HepG2 (cell line): ENCODE results near the gene KIAA1755. TPM values are rescaled to one million over a fixed set of nuclear protein-coding genes. Genes with fewer than 3 reads are reported as not detected.
"Not testable (repeated sequence)": the region's sequence is repeated elsewhere in the genome, so short reads cannot be mapped to it uniquely, and the experiment has no call there.

Experiments
- ATAC-seq: fragments of 200-7000 bp; cut with Tn5 transposase; 3 replicates; pipeline ENCODE4 v1.9.1; 2020; ENCODE audit warnings: mild to moderate bottlenecking, moderate library complexity
- BruUV-seq: library from RNA; stranded (reverse); fragments of 400-500 nt; replicated peaks from 2 replicates; lab custom pipeline; 2021; lab: Mats Ljungman, UMichigan
- CTCF ChIA-PET: fragments of 300-600 bp; formaldehyde crosslinking; extraction: SDS; loops from one replicate; lab custom pipeline; 2021; ENCODE audit warnings: low total read pairs, inconsistent platforms, low intra/inter-chr PET ratio; lab: Yijun Ruan, JAX
- POLR2A ChIA-PET: fragments of 350-600 bp; sonication (Branson Sonifier 250); formaldehyde crosslinking; loops from one replicate; lab custom pipeline; 2020; ENCODE audit warnings: antibody characterized with exemption, inconsistent platforms; lab: Yijun Ruan, JAX
- DNase-seq: peaks from one replicate; pipeline ENCODE4 v3.0.0-alpha.2; 2015; ENCODE audit warnings: low spot score
- FAIRE-seq: peaks from 3 replicates; lab custom pipeline; 2011; peaks lifted over from hg19 to GRCh38; lab: Jason Lieb, UNC
- H2AFZ ChIP-seq: one replicate; pipeline ENCODE4 v1.6.1; 2011; ENCODE audit warnings: low read length, inconsistent platforms
- H3K27ac ChIP-seq: fragments of 300-600 bp; 3 replicates; pipeline ENCODE4 v1.8.0; 2011; ENCODE audit warnings: mixed run types, mild to moderate bottlenecking, mixed read lengths, low read length, inconsistent platforms; ENCODE audit not compliant: insufficient read depth; ENCODE audit errors: extremely low read length
- H3K27me3 ChIP-seq, 2 experiments: fragments of 200-600 bp in 1 of 2; 2 replicates in 1 of 2; 3 replicates in 1 of 2; pipeline versions ENCODE4 v1.6.0 to v1.8.0; 2011; ENCODE audit warnings: low read length in 2 of 2, mild to moderate bottlenecking in 2 of 2, moderate library complexity in 2 of 2, inconsistent platforms in 1 of 2; ENCODE audit not compliant: insufficient read depth in 2 of 2, control insufficient read depth in 1 of 2
- H3K36me3 ChIP-seq, 2 experiments: fragments of 200-600 bp in 1 of 2; replicated peaks in 1 of 2; 2 replicates in 1 of 2; 3 replicates in 1 of 2; pipeline versions ENCODE4 v1.5.1 to v1.8.0; 2011; ENCODE audit warnings: low read length in 2 of 2, inconsistent platforms in 1 of 2; ENCODE audit not compliant: insufficient read depth in 2 of 2, control insufficient read depth in 1 of 2
- H3K4me1 ChIP-seq: 2 replicates; pipeline ENCODE4 v1.5.1; 2012; ENCODE audit warnings: low read length, inconsistent platforms; ENCODE audit not compliant: insufficient read depth
- H3K4me2 ChIP-seq: 2 replicates; pipeline ENCODE4 v1.6.0; 2011; ENCODE audit warnings: low read depth, low read length, inconsistent platforms
- H3K4me3 ChIP-seq, 3 experiments: fragments of 200-600 bp in 1 of 3; sonication (generic), shearing (Covaris generic) in 1 of 3; replicated peaks in 1 of 3; 2 replicates each; pipeline ENCODE4 v1.5.1; 2011 to 2016; ENCODE audit warnings: low read length in 3 of 3, inconsistent platforms in 2 of 3, low read depth in 2 of 3, mild to moderate bottlenecking in 2 of 3, control low read depth in 1 of 3, mixed read lengths in 1 of 3; ENCODE audit not compliant: insufficient read depth in 1 of 3
- H3K79me2 ChIP-seq: one replicate; pipeline ENCODE4 v1.6.1; 2011; ENCODE audit warnings: low read length, inconsistent platforms; ENCODE audit not compliant: insufficient read depth
- H3K9ac ChIP-seq: 2 replicates; pipeline ENCODE4 v1.6.0; 2011; ENCODE audit warnings: mild to moderate bottlenecking, low read depth, low read length, inconsistent platforms; ENCODE audit not compliant: insufficient read depth
- H3K9me3 ChIP-seq: 2 replicates; pipeline ENCODE4 v1.5.1; 2012; ENCODE audit warnings: mild to moderate bottlenecking, low read length
- H4K20me1 ChIP-seq: 2 replicates; pipeline ENCODE4 v1.6.0; 2011; ENCODE audit warnings: inconsistent platforms, mild to moderate bottlenecking, low read length, moderate library complexity; ENCODE audit not compliant: insufficient read depth
- ARID3A ChIP-seq: IDR thresholded peaks from 2 replicates; pipeline ENCODE4 v1.6.1; 2012; ENCODE audit warnings: low read depth, low read length, improper control_type of control experiment
- BCLAF1 ChIP-seq: fragments of 450-650 bp; IDR thresholded peaks from 2 replicates; pipeline ENCODE4 v1.6.1; 2017; ENCODE audit warnings: mild to moderate bottlenecking
- GFI1 ChIP-seq: sonication (generic); formaldehyde crosslinking; IDR thresholded peaks from 2 replicates; pipeline ENCODE4 v1.5.0; 2020; ENCODE audit warnings: missing genetic modification reagents, mild to moderate bottlenecking, borderline replicate concordance
- MNT ChIP-seq: fragments of 450-650 bp; IDR thresholded peaks from 2 replicates; pipeline ENCODE4 v1.6.1; 2016
- RBAK ChIP-seq: sonication (generic); formaldehyde crosslinking; IDR thresholded peaks from 2 replicates; pipeline ENCODE4 v1.5.1; 2020; ENCODE audit warnings: mild to moderate bottlenecking, missing genetic modification reagents
- SCMH1 ChIP-seq: sonication (generic); formaldehyde crosslinking; IDR thresholded peaks from 2 replicates; pipeline ENCODE4 v1.9.0; 2021; ENCODE audit warnings: missing genetic modification reagents, mild to moderate bottlenecking, borderline replicate concordance
- ZNF121 ChIP-seq: sonication (generic); formaldehyde crosslinking; IDR thresholded peaks from 2 replicates; pipeline ENCODE4 v1.5.0; 2020; ENCODE audit warnings: mild to moderate bottlenecking, missing genetic modification reagents
- ZNF326 ChIP-seq: sonication (generic); formaldehyde crosslinking; IDR thresholded peaks from 2 replicates; pipeline ENCODE4 v1.4.0; 2020; ENCODE audit warnings: missing genetic modification reagents, borderline replicate concordance
- ZNF703 ChIP-seq: sonication (generic); formaldehyde crosslinking; IDR thresholded peaks from 2 replicates; pipeline ENCODE4 v1.5.1; 2020; ENCODE audit warnings: missing genetic modification reagents, mild to moderate bottlenecking, moderate library complexity, borderline replicate concordance
- WGBS: methylation state at CpG from one replicate; pipeline ENCODE4 v1.1.6; 2017; ENCODE audit warnings: low lambda C conversion rate; 5-methylcytosine and 5-hydroxymethylcytosine counted together
- in situ Hi-C: cut with HindIII; loops from 2 replicates; pipeline ENCODE4 v1.10.0; 2017; ENCODE audit warnings: low pct_unique_long_range_greater_than_20kb; ENCODE audit not compliant: extremely low pct_ligation_motif_present
- intact Hi-C: fragments of 100-400 bp; cut with micrococcal nuclease; formaldehyde crosslinking; loops from one replicate; pipeline ENCODE4 v1.10.0; 2022; ENCODE audit not compliant: unreplicated experiment
- polyA plus RNA-seq, 8 experiments: library from polyadenylated mRNA; depleted of rRNA in 3 of 8; stranded (reverse) in 7 of 8; unstranded in 1 of 8; fragments of >200 nt; fragmentation: Illumina TruSeq in 4 of 8; extraction: Trizol in 4 of 8; gene quantifications; 2 replicates each; pipeline versions ENCODE4 v1.2.1 to v1.2.3, GENCODE V29; 2011 to 2016; ENCODE audit warnings: low read depth in 4 of 8, missing spikeins in 1 of 8, mixed read lengths in 1 of 8; ENCODE audit not compliant: insufficient read depth in 1 of 8
- total RNA-seq, 5 experiments: library from RNA; depleted of rRNA; stranded (reverse); fragments of >200 nt; fragmentation: Illumina TruSeq; extraction: Trizol; gene quantifications; 2 replicates each; pipeline ENCODE4 v1.2.3, GENCODE V29; 2016; ENCODE audit warnings: low read depth in 1 of 5

Gene KIAA1755
- total and polyA plus RNA-seq, 2 of the 13 experiments (the other 11 are each of a cell fraction or from before 2014, with no cell fraction given): 0.04 TPM; not detected in 1

GRCh38 chr20:38247725-38248124 lies 12.8 kb downstream of the KIAA1755 start:
- H3K4me3 ChIP-seq, DNase-seq, BruUV-seq, intact Hi-C loops, H2AFZ ChIP-seq, ATAC-seq, H3K4me1 ChIP-seq, H3K36me3 ChIP-seq, in situ Hi-C loops, POLR2A ChIA-PET, FAIRE-seq, H3K4me2 ChIP-seq, CTCF ChIA-PET, H3K27ac ChIP-seq, H3K79me2 ChIP-seq, H4K20me1 ChIP-seq, H3K9ac ChIP-seq, H3K27me3 ChIP-seq: not testable (repeated sequence)
- peak; percentile 69; the same call in 1 of the 2 replicates for TF ChIP-seq ZNF121
- WGBS: 26% methylated on average over 4 of the region's 4 CpGs
- peaks cover 17% of the 10 kb centered on the region for H3K9me3 ChIP-seq

- WGBS: 40% methylated on average over 7 of the region's 7 CpGs
These were observed 13.4 kb downstream of the KIAA1755 start for GRCh38 chr20:38247166-38247509.

More at GRCh38 chr20:38247166-38247509, 13.4 kb downstream of the KIAA1755 start:
- peaks cover 23% of the 10 kb centered on the region for H3K9me3 ChIP-seq
- in situ Hi-C loops: no loop called here
- no peaks in the 10 kb centered on the region for H3K79me2 ChIP-seq
- H3K36me3 ChIP-seq: no peaks in the 10 kb centered on the region
- no peak for ATAC-seq
- H3K4me2 ChIP-seq: no peak overlapping the region
- H3K9ac ChIP-seq: no peak overlapping the region
- no peaks in the 10 kb centered on the region for H3K27me3 ChIP-seq
- H4K20me1 ChIP-seq: no peaks in the 10 kb centered on the region
- H2AFZ ChIP-seq: no peak overlapping the region
- no TSS peak for BruUV-seq
- no peak for FAIRE-seq
- 0 out of 2 replicates have a peak, but pooled peaks have one; percentile 33 for TF ChIP-seq MNT
- no peak for TF ChIP-seq SCMH1 (CRISPR knock-in tag)
- TF ChIP-seq GFI1 (CRISPR knock-in tag): no peak
- TF ChIP-seq RBAK (CRISPR knock-in tag): no peak
- no peak for TF ChIP-seq ZNF326 (CRISPR knock-in tag)
- no peak for TF ChIP-seq BCLAF1
- TF ChIP-seq ZNF703 (CRISPR knock-in tag): no peak
- no peak for TF ChIP-seq ARID3A
- no peaks in the 10 kb centered on the region for H3K4me1 ChIP-seq
- CTCF ChIA-PET: no interaction called here
- no peak for DNase-seq
- POLR2A ChIA-PET: no interaction called here
- no peak overlapping the region for H3K4me3 ChIP-seq
- no peak overlapping the region for H3K27ac ChIP-seq
- intact Hi-C loops: no loop called here
